Panc1 (cell line): ENCODE measurements around the gene GPR158. TPM values are rescaled to one million over a fixed set of nuclear protein-coding genes. Genes with fewer than 3 reads are reported as not detected.

ENCODE experiments used
- ATAC-seq: fragments of 200-7000 bp; cut with Tn5 transposase; 2 replicates; pipeline ENCODE4 v1.9.1; 2020; ENCODE audit warnings: mild to moderate bottlenecking, moderate library complexity
- BruUV-seq: library from RNA; stranded (reverse); fragments of 400-500 nt; replicated peaks from 2 replicates; lab custom pipeline; 2021; lab: Mats Ljungman, UMichigan
- CTCF ChIA-PET: fragments of 300-600 bp; sonication (Branson Sonifier 250); formaldehyde crosslinking; loops from one replicate; lab custom pipeline; 2022; ENCODE audit warnings: antibody characterized with exemption; lab: Charles Lee
- POLR2A ChIA-PET: fragments of 300-600 bp; sonication (Branson Sonifier 250); formaldehyde crosslinking; loops from one replicate; lab custom pipeline; 2022; ENCODE audit warnings: antibody characterized with exemption; lab: Charles Lee
- DNase-seq: peaks from one replicate; pipeline ENCODE4 v3.0.0-alpha.2; 2010; ENCODE audit warnings: low read depth, low spot score
- H3K27ac ChIP-seq: 2 replicates; pipeline ENCODE4 v1.5.1; 2011; ENCODE audit warnings: mild to moderate bottlenecking, low read length, inconsistent platforms
- H3K27me3 ChIP-seq: fragments of 200-500 bp; sonication (Bioruptor generic); 2 replicates; pipeline ENCODE4 v1.6.0; 2014; ENCODE audit warnings: low read length, inconsistent platforms; ENCODE audit not compliant: control insufficient read depth, insufficient read depth
- H3K36me3 ChIP-seq: fragments of 200-500 bp; sonication (Bioruptor generic); 2 replicates; pipeline ENCODE4 v1.5.1; 2014; ENCODE audit warnings: inconsistent platforms, mild to moderate bottlenecking, low read length, moderate library complexity; ENCODE audit not compliant: control insufficient read depth, insufficient read depth
- H3K4me1 ChIP-seq: 2 replicates; pipeline ENCODE4 v1.5.1; 2011; ENCODE audit warnings: inconsistent platforms, mild to moderate bottlenecking, low read length, moderate library complexity; ENCODE audit not compliant: control insufficient read depth, insufficient read depth
- H3K4me3 ChIP-seq, 2 experiments: 2 replicates each; pipeline ENCODE4 v1.5.1; 2011 to 2012; ENCODE audit warnings: low read depth in 2 of 2, low read length in 2 of 2, mild to moderate bottlenecking in 2 of 2, inconsistent platforms in 1 of 2, moderate library complexity in 1 of 2
- H3K9me3 ChIP-seq: fragments of 200-500 bp; sonication (Bioruptor generic); 2 replicates; pipeline ENCODE4 v1.5.1; 2014; ENCODE audit warnings: low read depth, mild to moderate bottlenecking, inconsistent platforms, low read length, moderate library complexity; ENCODE audit not compliant: control insufficient read depth, insufficient read depth
- CTCF ChIP-seq: fragments of 450-650 bp; IDR thresholded peaks from 2 replicates; pipeline ENCODE4 v1.5.1; 2017; ENCODE audit warnings: mild to moderate bottlenecking
- POLR2AphosphoS5 ChIP-seq: IDR thresholded peaks from 2 replicates; pipeline ENCODE4 v1.6.1; 2012; ENCODE audit warnings: mild to moderate bottlenecking, low read depth, low read length, moderate library complexity
- REST ChIP-seq, 2 experiments: IDR thresholded peaks; 2 replicates each; pipeline ENCODE4 v1.6.1; 2011 to 2012; ENCODE audit warnings: low read depth in 2 of 2, control low read depth in 1 of 2, low read length in 1 of 2, mild to moderate bottlenecking in 1 of 2, moderate library complexity in 1 of 2; ENCODE audit not compliant: insufficient read depth in 1 of 2
- SIN3A ChIP-seq: IDR thresholded peaks from 2 replicates; pipeline ENCODE4 v1.6.1; 2012; ENCODE audit warnings: low read depth, mild to moderate bottlenecking, low read length, moderate library complexity, borderline replicate concordance; ENCODE audit not compliant: insufficient read depth
- TCF7L2 ChIP-seq: IDR thresholded peaks from 2 replicates; pipeline ENCODE4 v1.6.1; 2011; ENCODE audit warnings: mild to moderate bottlenecking, low read depth, low read length, inconsistent platforms
- in situ Hi-C: cut with HindIII; loops from 2 replicates; pipeline ENCODE4 v1.10.0; 2016; ENCODE audit warnings: low sequenced_read_pairs, low pct_unique_long_range_greater_than_20kb
- intact Hi-C: fragments of 100-400 bp; cut with micrococcal nuclease; formaldehyde crosslinking; loops from one replicate; pipeline ENCODE4 v1.10.0; 2022; ENCODE audit not compliant: unreplicated experiment
- total RNA-seq: library from RNA; stranded (reverse); gene quantifications from one replicate; pipeline ENCODE4 v1.2.1, GENCODE V29; 2021; ENCODE audit not compliant: unreplicated experiment

Gene GPR158
- total RNA-seq, 1 experiment from 2014 or later: 0.64 TPM

GRCh38 chr10:25300073-25300472 lies 125.3 kb downstream of the GPR158 start:
- DNase-seq: no peak
- Histone ChIP-seq H3K4me1 (no peaks in the 10 kb centered on the region), H3K27ac (no peak overlapping the region), H3K27me3 (no peaks in the 10 kb centered on the region), H3K4me3 (no peak overlapping the region), H3K36me3 (no peaks in the 10 kb centered on the region), H3K9me3 (no peaks in the 10 kb centered on the region)
- no TSS peak for BruUV-seq
- TF ChIP-seq POLR2AphosphoS5: no peak
- no peak for TF ChIP-seq TCF7L2
- no peak for TF ChIP-seq CTCF
- TF ChIP-seq SIN3A: no peak
- no peak for TF ChIP-seq REST (IDR thresholded peaks at IDR 0.05; ENCODE audit: insufficient read depth in 1 of 2, low read depth in 2 of 2, low read length in 1 of 2)
- intact Hi-C loops: no loop called here
- ChIA-PET POLR2A (no interaction called here), CTCF (no interaction called here)
- in situ Hi-C loops: no loop called here
- no peak for ATAC-seq

DNA sequence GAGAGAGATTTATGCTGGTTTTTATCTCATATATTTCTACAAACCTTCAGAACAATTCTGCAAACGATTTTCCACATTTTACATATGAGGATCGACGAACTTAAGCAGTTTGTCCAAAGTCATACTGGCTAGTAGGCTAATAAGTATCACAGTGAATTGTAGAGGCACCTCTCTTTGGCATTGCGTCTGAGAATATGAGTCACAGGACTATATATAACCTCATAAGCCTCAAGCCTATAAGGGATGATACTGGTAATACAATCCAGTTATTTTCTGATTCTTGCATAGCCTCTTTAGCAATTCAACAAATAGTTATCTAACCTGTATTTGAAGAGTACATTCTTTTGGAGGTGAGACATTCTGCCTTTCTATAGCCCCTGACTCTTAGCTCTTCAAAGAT lies 129.8 kb downstream of the GPR158 start:
- ChIA-PET POLR2A (no interaction called here), CTCF (no interaction called here)
- H3K36me3 ChIP-seq: no peaks in the 10 kb centered on the region
- no peak overlapping the region for H3K27ac ChIP-seq
- in situ Hi-C loops: no loop called here
- DNase-seq (no peak), ATAC-seq (no peak)
- H3K4me3 ChIP-seq: no peak overlapping the region
- H3K9me3 ChIP-seq: no peaks in the 10 kb centered on the region
- no peaks in the 10 kb centered on the region for H3K4me1 ChIP-seq
- no TSS peak for BruUV-seq
- H3K27me3 ChIP-seq: no peaks in the 10 kb centered on the region
- TF ChIP-seq REST (IDR thresholded peaks at IDR 0.05; ENCODE audit: insufficient read depth in 1 of 2, low read depth in 2 of 2, low read length in 1 of 2) (no peak), POLR2AphosphoS5 (no peak), TCF7L2 (no peak), CTCF (no peak), SIN3A (no peak)
- intact Hi-C loops: no loop called here
